Inflammatory macrophage treated with lipopolysaccharide for 1 hour (primary cell): Measurements from ENCODE around the gene CLCNKA.
"Not testable (repeated sequence)": the region's sequence is repeated elsewhere in the genome, so short reads cannot be mapped to it uniquely, and the experiment has no call there.

Experiments used
- DNase-seq, 2 donors: peaks; one replicate each; pipeline ENCODE4 v3.0.0-alpha.2; 2020 to 2022

The CLCNKA gene

GRCh38 chr1:16018308-16018707, 3.5 kb upstream of the CLCNKA start:
- no peak for DNase-seq

GRCh38 chr1:16018749-16019643, 2.8 kb upstream of the CLCNKA start:
- DNase-seq: no peak

GRCh38 chr1:16019644-16020277, 2.1 kb upstream of the CLCNKA start:
- DNase-seq: no peak

- DNase-seq: no peak
Observed at GRCh38 chr1:16020325-16020724, 1.5 kb upstream of the CLCNKA start.

- not testable (repeated sequence) for DNase-seq
Observed at GRCh38 chr1:16020878-16021277, 958 bp upstream of the CLCNKA start.

- no peak for DNase-seq
Observed at GRCh38 chr1:16022393-16022792, 557 bp downstream of the CLCNKA start.

- DNase-seq: no peak
Observed at GRCh38 chr1:16023050-16023653, 1.3 kb downstream of the CLCNKA start.

- DNase-seq: not testable (repeated sequence)
Observed at GRCh38 chr1:16026302-16026701, 4.5 kb downstream of the CLCNKA start.

- no peak for DNase-seq
Observed at GRCh38 chr1:16026723-16027484, 5.1 kb downstream of the CLCNKA start.

- no peak for DNase-seq
Observed at GRCh38 chr1:16028237-16029002, 6.6 kb downstream of the CLCNKA start.

- not testable (repeated sequence) for DNase-seq
Observed at GRCh38 chr1:16029003-16029268, 7.1 kb downstream of the CLCNKA start.

GRCh38 chr1:16029288-16029687, 7.5 kb downstream of the CLCNKA start:
- DNase-seq: no peak

- no peak for DNase-seq
Observed at GRCh38 chr1:16031551-16031950, 9.7 kb downstream of the CLCNKA start.

GRCh38 chr1:16032388-16033102, 10.7 kb downstream of the CLCNKA start:
- DNase-seq: peak; percentile 68 to 84

- not testable (repeated sequence) for DNase-seq
Observed at GRCh38 chr1:16033103-16033632, 11.3 kb downstream of the CLCNKA start.

GRCh38 chr1:16036461-16036860, 14.6 kb downstream of the CLCNKA start:
- not testable (repeated sequence) for DNase-seq

GRCh38 chr1:16038620-16038912, 16.7 kb downstream of the CLCNKA start:
- no peak for DNase-seq

GRCh38 chr1:16039871-16040270, 18.0 kb downstream of the CLCNKA start:
- DNase-seq: not testable (repeated sequence)

- DNase-seq: no peak
Observed at GRCh38 chr1:16041200-16041599, 19.4 kb downstream of the CLCNKA start.

GRCh38 chr1:16042096-16042495, 20.3 kb downstream of the CLCNKA start:
- no peak for DNase-seq

GRCh38 chr1:16042654-16043053, 20.8 kb downstream of the CLCNKA start:
- not testable (repeated sequence) for DNase-seq

GRCh38 chr1:16043521-16043920, 21.7 kb downstream of the CLCNKA start, which contains the start of gene CLCNKB:
Gene CLCNKB (plus strand): TSS chr1:16043782. CDS start chr1:16044493, 711 bp downstream.
- no peak for DNase-seq
